Hematopoietic multipotent progenitor cell treated with erythropoietin and hydrocortisone succinate and interleukin-3 and kit ligand, for 15 days (in vitro differentiated cells): ENCODE results near the gene RAB11A.

Experiments used
- DNase-seq: peaks from one replicate; pipeline ENCODE4 v3.0.0-alpha.2; 2015; ENCODE audit warnings: low spot score

The RAB11A gene

DNA sequence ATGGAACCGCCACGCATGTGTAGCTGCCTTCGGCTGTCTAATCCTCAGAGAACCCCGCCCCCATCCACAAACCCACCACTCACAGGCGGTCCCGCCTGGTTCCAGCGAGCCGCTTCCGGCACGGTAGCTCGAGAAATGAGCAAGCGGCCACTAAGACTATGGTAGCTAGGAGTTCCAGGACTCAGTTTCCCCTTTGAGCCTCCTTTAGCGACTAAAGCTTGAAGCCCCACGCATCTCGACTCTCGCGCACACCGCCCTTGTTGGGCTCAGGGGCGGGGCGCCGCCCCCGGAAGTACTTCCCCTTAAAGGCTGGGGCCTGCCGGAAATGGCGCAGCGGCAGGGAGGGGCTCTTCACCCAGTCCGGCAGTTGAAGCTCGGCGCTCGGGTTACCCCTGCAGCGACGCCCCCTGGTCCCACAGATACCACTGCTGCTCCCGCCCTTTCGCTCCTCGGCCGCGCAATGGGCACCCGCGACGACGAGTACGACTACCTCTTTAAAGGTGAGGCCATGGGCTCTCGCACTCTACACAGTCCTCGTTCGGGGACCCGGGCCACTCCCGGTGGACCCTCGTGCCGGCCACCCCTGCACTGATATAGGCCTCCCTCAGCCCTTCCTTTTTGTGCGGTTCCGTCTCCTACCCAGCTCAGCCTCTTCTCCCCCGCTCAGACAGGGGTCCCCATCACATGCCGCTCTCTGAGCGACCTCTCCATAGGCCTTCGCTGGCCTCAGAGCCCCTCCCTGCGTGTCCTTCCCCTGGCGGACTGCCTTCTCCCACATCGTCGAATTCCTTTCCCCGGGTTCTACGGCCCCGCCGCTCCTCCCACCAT, at the start of gene RAB11A:
RAB11A (plus strand) TSS at position 366 of the 828 bp plus-strand sequence; CDS start at position 461, 95 bp downstream.
- peak; percentile 96 for DNase-seq

DNA sequence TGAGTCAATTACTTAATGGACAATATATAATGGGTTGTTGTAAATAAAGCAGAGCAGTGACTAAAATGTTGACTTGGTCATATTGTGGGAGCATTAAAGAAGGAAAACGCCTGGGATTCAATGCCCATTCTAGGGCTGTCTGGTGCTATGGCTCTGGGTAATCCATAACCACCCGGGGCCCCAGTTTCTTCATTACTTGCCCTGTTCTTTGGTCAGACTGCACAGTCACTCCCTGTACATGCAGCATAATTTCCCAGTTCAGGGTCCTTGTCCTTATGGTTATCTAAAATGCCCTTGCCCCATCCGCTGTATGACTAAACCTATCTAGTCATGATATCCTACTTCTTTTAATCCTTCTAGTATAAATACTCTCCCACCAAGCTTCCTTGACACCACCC, 49.7 kb upstream of the RAB11A start:
- peak; percentile 84 for DNase-seq

DNA sequence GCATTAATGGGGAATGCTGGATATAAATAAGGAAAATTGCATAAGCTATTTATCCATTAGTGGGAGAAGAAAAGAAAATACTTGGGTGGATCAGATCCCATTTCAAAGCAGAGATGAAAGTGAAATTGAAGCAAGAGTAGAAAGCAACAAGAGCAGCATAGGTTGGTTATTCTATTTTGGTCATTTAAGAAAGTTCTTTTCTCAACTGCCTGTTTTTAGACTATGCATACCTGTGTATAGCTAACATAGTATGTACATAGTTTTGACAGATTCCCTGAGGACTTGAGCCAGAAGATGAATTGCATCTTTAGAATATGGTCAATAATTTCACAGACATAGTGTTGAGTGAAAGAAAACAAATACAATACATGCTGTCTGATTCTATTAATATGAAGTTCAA, 48.2 kb upstream of the RAB11A start:
- DNase-seq: no peak

DNA sequence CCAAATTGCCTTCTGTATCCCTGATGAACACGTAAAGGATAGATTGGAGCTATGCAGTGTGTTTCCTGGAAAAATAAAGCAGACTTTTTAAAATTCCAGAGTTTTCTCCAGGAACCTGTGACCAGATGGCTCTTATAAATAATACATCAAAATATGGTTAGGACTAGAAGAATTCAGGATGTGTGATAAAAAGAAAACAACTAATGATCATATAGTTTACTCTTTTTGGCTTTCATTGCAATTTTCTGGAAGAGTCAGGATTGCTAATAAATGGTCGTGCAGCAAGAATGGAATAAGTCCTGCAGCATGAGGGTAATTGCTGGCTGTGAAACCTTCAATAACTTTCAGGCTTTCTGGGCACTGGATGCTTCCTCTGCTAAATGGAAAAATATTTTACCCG, 47.0 kb upstream of the RAB11A start:
- DNase-seq: no peak

DNA sequence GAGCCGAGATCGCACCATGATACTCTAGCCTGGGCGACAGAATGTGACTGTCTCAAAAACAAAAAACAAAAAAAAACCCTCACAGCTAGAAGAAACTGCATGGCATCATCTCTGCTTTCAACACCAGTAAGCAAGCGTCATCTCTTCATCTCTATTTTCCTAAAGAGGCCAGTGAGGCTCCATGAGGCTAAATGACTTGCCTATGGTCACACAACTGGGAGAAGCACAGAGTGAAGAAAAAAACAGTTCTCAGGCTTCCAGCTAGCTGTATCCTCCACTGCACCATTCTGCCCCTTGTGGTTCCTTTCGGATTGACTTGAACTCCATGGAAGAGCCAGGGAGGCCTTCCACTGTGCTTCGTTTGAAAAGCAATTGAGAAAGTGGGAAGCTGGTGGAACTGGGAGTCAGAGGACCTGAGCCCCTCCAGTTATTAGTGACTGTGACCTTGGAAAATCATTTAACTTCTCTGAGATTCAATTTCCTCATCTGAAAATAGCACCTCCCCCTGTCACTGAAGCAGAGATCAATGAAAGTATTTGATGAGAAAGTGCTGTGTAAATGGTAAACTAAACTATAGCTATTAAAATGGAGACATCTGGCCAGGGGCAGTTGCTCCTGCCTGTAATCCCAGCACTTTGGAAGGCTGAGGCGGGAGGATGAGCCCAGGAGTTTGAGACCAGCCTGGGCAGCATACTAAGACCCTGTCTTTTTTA, 45.1 kb upstream of the RAB11A start:
- peak; percentile 81 for DNase-seq

DNA sequence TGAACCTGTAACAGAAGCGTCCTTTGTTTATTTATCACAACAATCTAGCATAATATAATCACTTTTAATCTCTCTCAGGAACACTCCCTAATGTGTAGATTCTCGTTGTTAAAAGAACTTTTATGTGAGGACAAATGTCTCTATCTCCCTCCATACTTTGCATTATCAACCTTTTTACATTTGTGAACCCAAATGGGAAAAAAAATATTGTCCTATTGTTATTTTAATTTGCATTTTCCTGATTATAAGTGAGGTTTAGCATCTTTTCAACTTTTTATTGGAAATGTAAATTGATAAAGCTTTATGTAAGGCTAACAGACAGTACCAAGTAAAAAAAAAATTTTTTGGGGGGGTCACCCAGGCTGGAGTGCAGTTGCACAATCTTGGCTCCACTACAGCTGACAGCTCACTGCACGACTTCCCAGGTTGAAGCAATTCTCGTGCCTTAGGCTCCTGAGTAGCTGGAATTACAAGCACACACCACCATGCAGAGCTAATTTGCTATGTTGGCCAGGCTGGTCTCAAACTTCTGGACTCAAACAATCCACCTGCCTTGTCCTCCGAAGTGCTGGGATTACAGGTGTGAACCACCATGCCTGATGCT, 44.2 kb upstream of the RAB11A start:
- DNase-seq: no peak

DNA sequence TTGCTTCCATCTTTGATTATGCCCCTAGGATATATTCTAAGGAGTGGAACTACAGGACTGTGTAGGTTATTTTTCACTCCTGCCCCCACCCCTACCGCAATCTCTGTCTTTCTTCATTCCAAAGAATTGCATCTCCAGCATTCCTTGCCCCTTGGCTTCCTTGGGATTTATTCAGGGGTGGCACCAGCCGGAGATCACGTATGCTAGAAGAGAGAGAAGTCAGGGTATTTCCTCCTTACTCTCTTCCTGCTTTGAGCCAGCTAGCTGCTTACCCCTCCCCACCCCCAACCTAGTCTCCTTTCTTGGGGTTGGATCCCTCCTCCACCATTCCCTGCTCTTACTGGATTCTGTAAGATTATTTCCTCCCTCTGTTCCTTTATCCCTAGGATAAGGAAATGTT, 42.2 kb upstream of the RAB11A start:
- DNase-seq: no peak

DNA sequence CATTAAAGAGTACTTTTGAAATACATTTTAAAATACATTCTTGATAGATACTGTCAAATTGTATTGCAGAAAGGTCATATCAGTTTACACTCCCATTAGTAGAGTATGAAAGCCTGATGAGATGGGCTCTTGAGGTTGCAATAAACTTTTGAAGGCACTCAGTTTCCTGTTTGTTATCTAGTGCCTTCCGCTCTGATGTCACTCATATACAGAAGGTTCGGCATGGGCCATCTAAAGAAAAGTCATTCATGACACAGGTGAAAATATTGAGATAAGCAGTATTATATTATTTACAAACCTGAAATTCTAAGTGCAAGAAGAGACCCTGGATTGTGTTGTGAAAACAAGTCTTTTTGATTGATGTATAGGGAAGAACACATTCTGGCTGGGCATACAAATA, 40.7 kb upstream of the RAB11A start:
- DNase-seq: no peak

DNA sequence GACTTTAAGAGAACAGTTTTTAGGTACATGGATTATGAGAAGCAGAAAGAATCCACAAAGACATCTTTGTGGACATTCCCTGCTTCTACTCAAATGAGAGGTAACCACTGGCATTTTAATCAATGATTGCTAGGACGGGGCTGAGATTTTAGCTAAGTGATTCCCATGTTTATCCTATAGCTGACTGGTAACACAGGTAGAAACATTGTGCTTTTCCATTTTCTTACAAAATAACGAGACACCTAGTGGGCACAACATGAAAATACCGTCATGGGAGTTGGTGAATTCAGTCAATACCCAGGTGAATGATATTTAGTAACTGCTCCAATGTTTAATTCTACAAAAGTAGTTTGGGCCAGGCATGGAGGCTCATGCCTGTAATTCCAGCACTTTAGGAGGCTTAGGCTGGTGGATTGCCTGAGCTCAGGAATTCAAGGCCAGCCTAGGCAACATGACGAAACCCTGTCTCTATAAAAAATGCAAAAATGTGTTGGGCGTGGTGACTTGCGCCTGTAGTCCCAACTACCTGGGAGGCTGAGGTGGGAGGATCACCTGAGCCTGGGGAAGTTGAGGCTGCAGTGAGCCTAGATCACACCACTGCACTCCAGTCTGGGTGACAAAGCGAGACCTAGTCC, 40.0 kb upstream of the RAB11A start:
- DNase-seq: peak; percentile 70

DNA sequence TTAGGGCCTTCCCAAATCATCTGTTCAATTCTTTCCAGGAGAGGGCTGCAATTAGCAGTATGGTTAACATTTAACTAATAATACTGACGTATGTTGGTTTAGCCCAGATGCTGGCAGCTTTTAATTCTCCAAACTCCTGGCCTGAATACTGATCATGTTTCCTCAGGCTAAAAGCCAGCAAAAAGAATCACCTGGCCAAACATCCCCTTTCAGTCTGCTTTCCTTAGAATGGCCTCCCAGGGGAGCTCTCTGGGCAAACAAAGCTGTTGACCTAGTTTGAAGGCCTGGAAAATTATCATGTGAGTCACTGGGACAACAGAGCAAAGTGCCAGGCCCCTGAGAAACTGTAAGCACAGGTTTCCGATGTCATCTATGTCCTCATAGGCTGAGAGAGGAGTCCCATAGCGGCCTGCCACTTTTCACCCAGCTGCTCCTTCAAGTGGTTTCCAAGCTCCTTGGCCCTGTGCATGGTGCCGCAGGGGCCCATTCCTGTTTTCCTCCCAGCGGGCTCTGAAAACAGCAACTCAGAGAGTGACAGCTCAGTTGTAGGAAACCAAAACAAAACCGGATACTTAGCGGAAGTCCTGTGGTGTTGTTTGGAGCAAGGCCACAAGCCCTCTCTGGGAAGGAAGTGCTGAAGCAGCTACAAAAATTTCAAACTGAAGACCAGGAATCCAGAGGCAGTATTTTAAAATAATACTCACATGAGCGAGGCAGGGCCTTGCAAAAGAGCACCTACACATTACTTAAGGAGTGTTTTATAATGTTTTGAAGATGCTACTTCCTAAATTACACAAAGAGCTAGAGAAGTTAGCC, 36.5 kb upstream of the RAB11A start:
- DNase-seq: peak; percentile 43

DNA sequence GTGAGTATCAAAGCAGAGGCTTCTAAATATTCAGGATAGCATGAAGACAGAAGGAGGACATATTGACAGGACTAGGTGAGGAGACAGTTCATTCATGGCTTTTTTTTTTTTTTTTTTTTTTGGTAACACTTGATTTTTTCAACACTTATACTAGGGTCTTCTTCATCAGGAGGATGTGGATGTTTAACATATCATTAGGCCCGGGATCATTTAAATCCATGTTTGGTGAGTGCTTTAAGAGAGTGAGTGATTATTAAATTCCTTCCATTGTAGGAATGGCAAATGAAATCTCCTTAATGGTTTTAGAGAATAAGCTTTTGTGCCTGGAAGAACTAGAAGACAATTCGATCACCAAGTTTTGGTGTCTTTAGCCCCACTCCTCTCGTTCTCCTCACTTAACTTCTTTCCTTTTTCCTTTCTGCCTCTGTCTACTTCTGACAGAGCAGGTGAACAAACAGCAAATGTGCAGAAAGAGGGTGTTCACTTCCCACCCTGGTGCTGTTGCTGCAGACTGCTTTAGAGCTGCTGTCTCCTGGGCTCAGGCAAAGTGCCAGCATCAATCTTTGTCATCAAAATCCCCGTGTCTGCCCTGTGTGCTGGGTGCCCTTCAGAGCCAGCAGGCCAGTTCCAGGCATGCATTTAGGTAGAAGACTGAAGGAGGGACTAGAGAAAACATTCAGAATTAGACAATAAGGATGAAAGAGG, 35.6 kb upstream of the RAB11A start:
- peak; percentile 48 for DNase-seq

DNA sequence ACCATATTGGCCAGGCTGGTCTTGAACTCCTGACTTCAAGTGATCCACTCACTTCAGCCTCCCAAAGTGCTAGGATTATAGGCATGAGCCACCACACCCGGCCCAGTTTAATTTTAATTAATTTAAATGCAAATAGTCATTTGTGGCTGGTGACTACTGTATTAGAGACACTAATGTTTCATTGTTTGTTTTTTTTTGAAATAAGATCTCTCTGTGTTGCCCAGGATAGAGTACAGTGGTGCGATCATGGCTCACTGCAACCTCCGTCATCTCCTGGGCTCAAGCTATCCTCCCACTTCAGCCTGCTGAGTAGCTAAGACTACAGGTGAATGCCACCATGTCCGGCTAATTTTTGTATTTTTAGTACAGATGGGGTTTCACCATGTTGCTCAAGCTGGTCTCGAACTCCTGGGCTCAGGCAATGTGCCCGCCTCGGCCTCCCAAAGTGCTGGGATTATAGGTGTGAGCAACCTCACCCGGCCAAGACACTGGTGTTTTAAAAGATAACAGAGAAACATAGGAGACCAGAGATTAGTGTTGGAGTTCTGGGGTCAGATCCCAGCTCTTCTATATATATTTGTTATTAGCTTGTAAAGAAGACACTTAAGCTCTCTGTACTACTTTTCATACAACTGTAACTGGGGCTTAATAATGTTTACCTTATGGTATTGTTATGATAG, 34.5 kb upstream of the RAB11A start:
- no peak for DNase-seq

DNA sequence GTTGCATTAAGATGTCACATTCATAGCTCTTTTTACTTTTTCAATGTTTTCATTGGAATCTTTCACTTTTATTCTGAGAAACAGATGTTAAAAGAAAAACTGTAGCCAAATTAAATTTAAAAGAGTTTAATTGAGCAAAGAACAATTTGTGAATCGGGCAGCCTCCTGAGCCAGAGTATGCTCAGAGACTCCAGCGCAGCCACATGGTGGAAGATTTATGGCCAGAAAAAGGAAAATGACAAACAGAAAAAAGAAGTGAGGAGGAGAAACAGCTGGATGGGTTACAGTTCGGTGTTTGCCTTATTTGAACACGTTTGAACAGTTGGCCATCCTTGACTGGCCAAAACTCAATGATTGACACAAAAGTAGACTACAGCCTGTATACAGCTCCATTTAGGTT, 33.8 kb upstream of the RAB11A start:
- no peak for DNase-seq

DNA sequence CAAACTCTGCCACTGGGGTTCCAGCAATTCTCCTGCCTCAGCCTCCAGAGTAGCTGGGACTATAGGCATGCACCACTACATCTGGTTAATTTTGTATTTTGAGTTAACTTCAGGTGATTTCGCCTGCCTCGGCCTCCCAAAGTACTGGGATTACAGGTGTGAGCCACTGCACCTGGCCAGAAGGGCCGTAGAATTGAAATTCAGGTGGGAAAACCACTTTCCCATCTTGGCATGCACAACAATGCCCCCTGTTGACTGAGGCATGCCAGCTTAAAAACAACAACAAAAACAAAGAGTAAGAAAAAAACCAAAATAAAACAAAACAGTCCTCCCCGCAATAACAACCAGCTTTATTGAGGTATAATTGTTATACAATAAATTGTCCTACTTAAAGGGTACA, 32.6 kb upstream of the RAB11A start:
- DNase-seq: peak; percentile 41

DNA sequence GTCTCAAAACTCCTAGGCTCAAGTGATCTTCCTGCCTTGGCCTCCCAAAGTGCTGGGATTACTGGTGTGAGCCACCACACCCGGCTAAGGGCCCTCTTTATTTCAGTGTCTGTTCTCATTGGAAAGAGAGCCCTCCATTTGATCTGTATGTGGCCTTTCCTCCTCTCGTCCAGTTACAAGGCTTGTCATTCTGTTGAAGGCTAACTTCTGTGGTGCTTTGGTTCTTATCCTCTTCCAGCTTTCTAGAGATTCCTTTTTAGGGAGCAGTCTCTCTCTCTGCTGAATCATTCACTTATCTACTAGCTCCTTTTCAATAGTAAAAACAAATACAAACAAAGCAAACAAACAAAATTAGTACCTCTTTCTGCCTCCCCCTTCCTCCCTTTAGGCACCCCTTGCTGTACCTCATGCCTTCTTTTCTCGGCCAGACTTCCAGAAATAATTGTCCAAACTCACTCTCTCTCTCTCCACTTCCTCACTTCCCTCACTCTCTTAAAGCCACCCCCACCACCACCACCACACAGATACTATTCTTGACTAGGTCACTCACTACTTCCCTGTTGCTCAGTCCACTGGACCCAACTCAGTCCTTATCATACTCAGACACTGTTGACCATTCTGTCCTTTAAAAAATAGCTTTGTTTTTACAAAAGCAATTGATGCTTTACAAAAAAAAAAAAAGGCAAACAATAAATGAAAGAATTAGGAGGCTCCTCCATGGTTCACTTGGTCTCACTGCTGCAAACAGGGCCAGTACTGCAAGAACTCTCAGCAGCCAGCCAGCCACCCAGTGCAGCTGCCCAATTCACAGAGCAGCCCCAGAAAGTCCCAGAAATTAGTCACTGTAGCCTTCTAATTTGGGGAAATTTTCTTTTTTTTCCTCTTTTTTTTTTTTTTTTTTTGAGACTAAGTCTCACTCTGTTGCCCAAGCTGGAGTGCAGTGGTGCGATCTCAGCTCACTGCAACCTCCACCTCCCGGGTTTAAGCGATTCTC, 31.7 kb upstream of the RAB11A start:
- no peak for DNase-seq

DNA sequence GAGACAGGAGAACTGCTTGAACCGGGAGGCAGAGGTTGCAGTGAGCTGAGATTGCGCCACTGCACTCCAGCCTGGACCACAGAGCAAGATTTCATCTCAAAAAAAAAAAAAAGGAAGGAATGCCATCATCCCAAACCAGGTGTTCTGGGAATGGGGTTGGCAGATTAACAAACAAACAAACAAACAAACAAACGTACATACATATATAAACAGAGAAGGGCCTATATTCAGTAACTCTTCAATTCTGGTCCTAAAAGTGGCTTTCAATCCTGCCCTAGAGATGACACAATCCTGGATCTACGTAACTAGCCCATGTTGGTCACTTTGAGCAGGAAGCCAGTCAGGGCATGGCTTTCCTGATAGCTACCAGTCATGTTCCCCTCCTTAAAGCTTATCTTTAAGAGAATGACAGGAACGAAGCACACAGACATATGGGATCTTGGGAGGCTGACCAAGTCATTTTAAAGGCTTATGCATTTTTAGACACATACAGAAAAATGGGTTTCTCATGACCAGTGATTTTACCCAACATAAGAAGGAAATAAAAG, 29.9 kb upstream of the RAB11A start:
- no peak for DNase-seq

DNA sequence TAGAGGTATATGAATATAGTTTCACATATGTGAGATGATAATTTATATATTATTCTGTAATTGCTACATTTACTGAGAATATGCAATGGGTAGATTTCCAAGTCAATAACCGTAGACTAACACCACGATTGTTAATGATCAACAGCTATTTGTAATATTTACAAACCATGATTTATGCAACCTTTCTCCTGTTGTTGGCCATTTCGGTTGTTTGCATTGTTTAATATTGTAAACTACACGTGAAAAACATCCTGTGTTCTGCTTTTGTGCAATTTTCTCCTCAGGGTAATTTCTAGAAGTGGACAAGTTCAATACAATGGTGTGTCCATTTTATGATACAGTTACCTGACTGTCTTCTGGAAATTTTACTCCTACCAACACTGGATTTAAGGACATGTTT, 29.3 kb upstream of the RAB11A start:
- no peak for DNase-seq

DNA sequence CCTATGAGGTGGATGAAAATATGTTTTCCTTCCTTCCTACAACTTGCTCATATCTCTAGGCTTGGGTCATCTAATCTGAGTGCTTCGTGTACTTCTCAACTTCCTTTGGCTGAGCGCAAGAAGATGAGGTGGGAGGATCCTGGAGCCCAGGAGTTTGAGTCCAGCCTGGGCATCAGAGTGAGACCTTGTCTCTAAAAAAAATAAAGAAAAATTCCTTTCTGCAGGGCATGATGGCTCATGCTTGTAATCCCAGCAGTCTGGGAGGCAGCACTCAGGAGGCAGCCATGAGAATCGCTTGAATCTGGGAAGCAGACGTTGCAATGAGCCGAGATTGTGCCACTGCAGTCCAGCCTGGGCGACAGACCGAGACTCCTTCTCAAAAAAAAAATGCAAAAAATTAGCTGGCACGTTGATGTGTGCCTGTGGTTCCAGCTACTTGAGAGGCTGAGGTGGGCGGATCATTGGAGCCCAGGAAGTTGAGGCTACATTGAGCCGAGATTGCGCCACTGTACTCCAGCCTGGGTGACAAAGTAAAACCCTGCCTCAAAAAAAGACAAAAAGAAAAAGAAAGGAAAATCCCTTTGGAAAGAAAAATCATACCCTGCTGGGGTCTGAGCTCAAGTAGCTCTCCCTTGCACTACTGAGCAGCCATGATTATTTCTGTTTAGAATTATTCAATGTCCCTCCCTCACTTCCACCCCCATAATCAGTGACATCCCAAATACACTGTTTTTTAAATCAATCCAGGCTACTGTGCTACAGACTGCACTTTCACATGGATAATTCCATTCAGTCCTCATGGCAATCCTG, 28.0 kb upstream of the RAB11A start:
- no peak for DNase-seq
